H1 (cell line): ENCODE measurements around the gene SLC13A2. TPM values are rescaled to one million over a fixed set of nuclear protein-coding genes. Genes with fewer than 3 reads are reported as not detected.

Experiments used
- CTCF ChIA-PET: fragments of 300-600 bp; sonication (Branson Sonifier 250); formaldehyde crosslinking; loops from one replicate; lab custom pipeline; 2021; ENCODE audit not compliant: partially characterized antibody; lab: Charles Lee
- POLR2A ChIA-PET: fragments of 300-600 bp; sonication (Branson Sonifier 250); formaldehyde crosslinking; loops from one replicate; lab custom pipeline; 2021; ENCODE audit warnings: inconsistent platforms; ENCODE audit not compliant: partially characterized antibody; lab: Charles Lee
- DNase-seq, 2 experiments: peaks; one replicate each; pipeline versions ENCODE4 v3.0.0 to v3.0.0-alpha.2; 2010 to 2022; ENCODE audit warnings: low spot score in 2 of 2, low read depth in 1 of 2, mixed read lengths in 1 of 2
- FAIRE-seq: peaks from 2 replicates; lab custom pipeline; 2011; peaks lifted over from hg19 to GRCh38; lab: Jason Lieb, UNC
- H2AFZ ChIP-seq: 2 replicates; pipeline ENCODE4 v1.8.1; 2012; ENCODE audit warnings: low read length, inconsistent platforms
- H2AK5ac ChIP-seq: 2 replicates; pipeline ENCODE4 v1.6.1; 2013; ENCODE audit warnings: low read depth, low read length
- H2BK120ac ChIP-seq: replicated peaks from 2 replicates; pipeline ENCODE3; 2013; ENCODE audit warnings: low read depth, low read length, inconsistent platforms
- H2BK12ac ChIP-seq: 2 replicates; pipeline ENCODE4 v1.6.1; 2013; ENCODE audit warnings: low read depth, low read length
- H2BK15ac ChIP-seq: 2 replicates; pipeline ENCODE4 v1.6.1; 2013; ENCODE audit warnings: low read length
- H2BK20ac ChIP-seq: 2 replicates; pipeline ENCODE4 v1.6.1; 2013; ENCODE audit warnings: low read length
- H2BK5ac ChIP-seq: 2 replicates; pipeline ENCODE4 v1.6.1; 2013; ENCODE audit warnings: low read depth, low read length
- H3K14ac ChIP-seq: 2 replicates; pipeline ENCODE4 v1.6.1; 2013; ENCODE audit warnings: inconsistent platforms; ENCODE audit not compliant: insufficient read length
- H3K18ac ChIP-seq: 2 replicates; pipeline ENCODE4 v1.6.1; 2013; ENCODE audit warnings: low read length; ENCODE audit errors: extremely low read depth
- H3K23ac ChIP-seq: 2 replicates; pipeline ENCODE4 v1.6.1; 2013; ENCODE audit warnings: inconsistent platforms; ENCODE audit not compliant: insufficient read length
- H3K23me2 ChIP-seq: 2 replicates; pipeline ENCODE4 v1.6.1; 2013; ENCODE audit warnings: low read depth, low read length
- H3K27ac ChIP-seq: 2 replicates; pipeline ENCODE4 v1.6.1; 2011; ENCODE audit warnings: low read depth, low read length, inconsistent platforms
- H3K27me3 ChIP-seq, 4 experiments: replicated peaks in 1 of 4; 1 replicate in 1 of 4; 2 replicates in 3 of 4; pipeline versions ENCODE4 v1.6.1 to v1.8.1; 2011 to 2013; ENCODE audit warnings: low read length in 3 of 4, mild to moderate bottlenecking in 3 of 4, inconsistent platforms in 2 of 4, mixed read lengths in 2 of 4, moderate library complexity in 1 of 4; ENCODE audit not compliant: control insufficient read depth in 3 of 4, insufficient read depth in 3 of 4; ENCODE audit errors: extremely low read depth in 1 of 4
- H3K36me3 ChIP-seq, 4 experiments: 2 replicates each; pipeline versions ENCODE4 v1.6.1 to v1.8.1; 2011 to 2013; ENCODE audit warnings: mild to moderate bottlenecking in 4 of 4, low read length in 3 of 4, moderate library complexity in 2 of 4, control low read depth in 1 of 4, inconsistent platforms in 1 of 4; ENCODE audit not compliant: insufficient read depth in 4 of 4, control insufficient read depth in 2 of 4
- H3K4ac ChIP-seq: replicated peaks from 2 replicates; pipeline ENCODE3; 2013; ENCODE audit warnings: low read length, low read depth, mixed read lengths, inconsistent platforms; ENCODE audit not compliant: insufficient read length
- H3K4me1 ChIP-seq, 4 experiments: replicated peaks in 1 of 4; 1 replicate in 1 of 4; 2 replicates in 3 of 4; pipeline versions ENCODE4 v1.6.1 to v1.8.1; 2011 to 2013; ENCODE audit warnings: low read length in 3 of 4, inconsistent platforms in 2 of 4, mixed read lengths in 1 of 4; ENCODE audit not compliant: insufficient read depth in 4 of 4, control insufficient read depth in 3 of 4
- H3K4me2 ChIP-seq, 2 experiments: 2 replicates each; pipeline versions ENCODE4 v1.6.1 to v1.8.1; 2011 to 2013; ENCODE audit warnings: low read depth in 2 of 2, low read length in 2 of 2, control low read depth in 1 of 2, inconsistent platforms in 1 of 2, mild to moderate bottlenecking in 1 of 2; ENCODE audit not compliant: insufficient read depth in 1 of 2
- H3K4me3 ChIP-seq, 4 experiments: fragments of 200-600, 300-600 bp in 1 of 4; sonication (generic), shearing (Covaris generic), sonication (Bioruptor Twin) in 1 of 4; 2 replicates each; pipeline versions ENCODE4 v1.5.1 to v1.8.1; 2011 to 2016; ENCODE audit warnings: low read length in 4 of 4, low read depth in 3 of 4, control low read depth in 2 of 4, inconsistent platforms in 2 of 4, mild to moderate bottlenecking in 2 of 4, mixed read lengths in 1 of 4, moderate library complexity in 1 of 4; ENCODE audit not compliant: insufficient read depth in 2 of 4; ENCODE audit errors: extremely low read depth in 1 of 4
- H3K56ac ChIP-seq: replicated peaks from 2 replicates; pipeline ENCODE3; 2013; ENCODE audit warnings: low read depth, mild to moderate bottlenecking, mixed read lengths, low read length, inconsistent platforms; ENCODE audit not compliant: insufficient read length
- H3K79me1 ChIP-seq: 2 replicates; pipeline ENCODE4 v1.6.1; 2013; ENCODE audit warnings: low read depth, low read length, control low read depth
- H3K79me2 ChIP-seq, 2 experiments: 2 replicates each; pipeline versions ENCODE4 v1.6.1 to v1.8.1; 2012 to 2013; ENCODE audit warnings: low read length in 2 of 2, mild to moderate bottlenecking in 2 of 2, inconsistent platforms in 1 of 2; ENCODE audit not compliant: insufficient read depth in 2 of 2, control insufficient read depth in 1 of 2
- H3K9ac ChIP-seq, 4 experiments: replicated peaks in 1 of 4; 1 replicate in 1 of 4; 2 replicates in 3 of 4; pipeline versions ENCODE4 v1.6.1 to v1.8.1; 2011 to 2013; ENCODE audit warnings: low read depth in 3 of 4, low read length in 3 of 4, control low read depth in 2 of 4, mild to moderate bottlenecking in 2 of 4, moderate library complexity in 2 of 4, inconsistent platforms in 1 of 4; ENCODE audit errors: extremely low read depth in 1 of 4
- H3K9me3 ChIP-seq, 2 experiments: 2 replicates each; pipeline versions ENCODE4 v1.6.1 to v1.8.1; 2012 to 2013; ENCODE audit warnings: mild to moderate bottlenecking in 2 of 2, moderate library complexity in 2 of 2, control low read depth in 1 of 2, inconsistent platforms in 1 of 2, low read depth in 1 of 2, low read length in 1 of 2, mixed read lengths in 1 of 2; ENCODE audit not compliant: insufficient read depth in 2 of 2
- H4K20me1 ChIP-seq, 2 experiments: replicated peaks in 1 of 2; 2 replicates each; pipeline versions ENCODE3 to v1.8.1; 2011 to 2013; ENCODE audit warnings: inconsistent platforms in 2 of 2, low read length in 2 of 2, mild to moderate bottlenecking in 1 of 2; ENCODE audit not compliant: insufficient read depth in 2 of 2, control insufficient read depth in 1 of 2
- H4K5ac ChIP-seq: 2 replicates; pipeline ENCODE4 v1.6.1; 2013; ENCODE audit warnings: low read length, low read depth, mixed read lengths, inconsistent platforms; ENCODE audit not compliant: insufficient read length
- H4K8ac ChIP-seq: 2 replicates; pipeline ENCODE4 v1.8.0; 2013; ENCODE audit warnings: mild to moderate bottlenecking, moderate library complexity, low read length, inconsistent platforms; ENCODE audit not compliant: insufficient read depth; ENCODE audit errors: extremely low read depth
- H4K91ac ChIP-seq: replicated peaks from 2 replicates; pipeline ENCODE3; 2013; ENCODE audit warnings: low read length, mixed read lengths, inconsistent platforms; ENCODE audit not compliant: insufficient read length
- ATF2 ChIP-seq: IDR thresholded peaks from 2 replicates; pipeline ENCODE4 v1.6.1; 2012; ENCODE audit warnings: low read length, inconsistent platforms
- YY1 ChIP-seq: IDR thresholded peaks from 2 replicates; pipeline ENCODE4 v1.6.1; 2011; ENCODE audit warnings: low read depth, mild to moderate bottlenecking, low read length
- WGBS, 2 experiments: shearing (Covaris generic) in 1 of 2; methylation state at CpG; one replicate each; pipeline versions ENCODE4 v1.1.6 to v1.1.7; 2013 to 2015; ENCODE audit warnings: low lambda C conversion rate in 2 of 2, mixed read lengths in 2 of 2, inconsistent platforms in 1 of 2, low coverage in 1 of 2, missing lambda C conversion rate in 1 of 2; ENCODE audit not compliant: insufficient replicate concordance in 2 of 2, insufficient coverage in 1 of 2, insufficient read length in 1 of 2; ENCODE audit errors: extremely low coverage in 1 of 2, missing lambda C conversion rate in 1 of 2; 5-methylcytosine and 5-hydroxymethylcytosine counted together
- polyA plus RNA-seq, 7 experiments: library from polyadenylated mRNA; depleted of rRNA in 3 of 7; stranded (reverse) in 5 of 7; unstranded in 2 of 7; fragments of >200 nt in 5 of 7; fragments of 200-250 nt in 2 of 7; gene quantifications; 1 replicate in 5 of 7; 2 replicates in 1 of 7; 4 replicates in 1 of 7; pipeline versions ENCODE4 v1.2.1 to v1.2.3, GENCODE V29; 2011 to 2013; ENCODE audit warnings: missing spikeins in 2 of 7, mixed read lengths in 2 of 7
- total RNA-seq: library from RNA; stranded (reverse); fragmentation: NEBNext Ultra II Directional; extraction: Animal tissue kit (Norgen Biotek cat#: 25700); gene quantifications from 2 replicates; pipeline ENCODE4 v1.2.1, GENCODE V29; 2021

Gene SLC13A2
- total and polyA plus RNA-seq, 2 of the 8 experiments (the other 6 are each of a cell fraction or from before 2014, with no cell fraction given) = not detected

- H3K79me1 ChIP-seq = no peaks in the 10 kb centered on the region
- H3K18ac ChIP-seq = no peak overlapping the region
- no peaks in the 10 kb centered on the region for H3K27me3 ChIP-seq
- H3K79me2 ChIP-seq = no peaks in the 10 kb centered on the region
- no peak overlapping the region for H3K4ac ChIP-seq
- POLR2A ChIA-PET = interaction anchor here (0.9 to 2.1 kb wide), 4 partner anchors 10 to 77 kb away, joined by 3 to 5 read pairs (median 4); partner anchors contain the start of gene PIGS
- H2BK20ac ChIP-seq = no peak overlapping the region
- DNase-seq (peak; percentile 41 to 96), FAIRE-seq (peak; percentile 60)
- H3K56ac ChIP-seq = no peak overlapping the region
- H2BK15ac ChIP-seq = no peak overlapping the region
- H2BK5ac ChIP-seq = no peak overlapping the region
- no peak overlapping the region for H2BK120ac ChIP-seq
- no peak overlapping the region for H3K27ac ChIP-seq
- no peak overlapping the region for H3K4me2 ChIP-seq
- no peak overlapping the region for H2BK12ac ChIP-seq
- CTCF ChIA-PET = interaction anchor here (0.6 to 21.4 kb wide), 24 partner anchors 9 to 283 kb away, joined by 3 to 547 read pairs (median 4); partner anchors contain the start of gene FOXN1
- H3K23me2 ChIP-seq = no peaks in the 10 kb centered on the region
- no peak overlapping the region for H3K14ac ChIP-seq
- H3K9ac ChIP-seq = no peak overlapping the region
- H3K9me3 ChIP-seq = no peaks in the 10 kb centered on the region
- no peak overlapping the region for H2AFZ ChIP-seq
- H3K23ac ChIP-seq = no peak overlapping the region
- no peak overlapping the region for H4K91ac ChIP-seq
- 64% methylated on average over 15 of the region's 15 CpGs; no CpG with 5 or more reads in 1 of the 2 experiments for WGBS, 2 experiments
- peaks cover 0 to 19% (median 8%) of the 10 kb centered on the region in 4 experiments; a peak in 6 of 7 replicates for H3K4me1 ChIP-seq
- no peak overlapping the region for H4K8ac ChIP-seq
- no peaks in the 10 kb centered on the region for H4K20me1 ChIP-seq
- no peak overlapping the region for H2AK5ac ChIP-seq
- no peak overlapping the region for H4K5ac ChIP-seq
- H3K4me3 ChIP-seq = no peak overlapping the region
- no peaks in the 10 kb centered on the region for H3K36me3 ChIP-seq
- TF ChIP-seq ATF2 (no peak), YY1 (peak; percentile 62; the same call in 1 of the 2 replicates)
Observed at GRCh38 chr17:28494445-28495188, 21.2 kb downstream of the SLC13A2 start.
